HL-60 (cell line): Measurements from ENCODE around the gene EFHB.

Experiments
- DNase-seq, 2 experiments: peaks; one replicate each; pipeline ENCODE4 v3.0.0-alpha.2; 2010 to 2020; ENCODE audit warnings: low read depth in 1 of 2, low spot score in 1 of 2
- H3K27ac ChIP-seq: fragments of 250-450 bp; sonication (Bioruptor Pico); replicated peaks from 2 replicates; pipeline ENCODE4 v1.5.1; 2020; ENCODE audit warnings: mild to moderate bottlenecking, moderate library complexity
- H3K27me3 ChIP-seq: fragments of 250-450 bp; sonication (Bioruptor Pico); 2 replicates; pipeline ENCODE4 v1.5.1; 2021; ENCODE audit warnings: mild to moderate bottlenecking, moderate library complexity; ENCODE audit not compliant: insufficient read depth, poor library complexity, severe bottlenecking
- H3K4me3 ChIP-seq: replicated peaks from 2 replicates; pipeline ENCODE4 v1.5.1; 2011; ENCODE audit warnings: mild to moderate bottlenecking, control low read depth, low read length; ENCODE audit not compliant: insufficient read depth
- GABPA ChIP-seq: IDR thresholded peaks from 2 replicates; pipeline ENCODE4 v1.6.1; 2012; ENCODE audit warnings: low read depth
- POLR2AphosphoS5 ChIP-seq: IDR thresholded peaks from 2 replicates; pipeline ENCODE4 v1.6.1; 2012; ENCODE audit warnings: low read depth
- SPI1 ChIP-seq: IDR thresholded peaks from 2 replicates; pipeline ENCODE4 v1.6.1; 2012; ENCODE audit warnings: low read depth, mild to moderate bottlenecking, borderline replicate concordance
- long read RNA-seq: library from polyadenylated mRNA; unstranded; transcript quantifications from one replicate; pipeline ENCODE4 v2.0.0, GENCODE V29; 2020
- TF ChIP-seq, protein P1 (sequence below): IDR thresholded peaks from 2 replicates; pipeline ENCODE4 v1.6.1; 2012; ENCODE audit warnings: low read depth; ENCODE audit not compliant: insufficient replicate concordance
- TF ChIP-seq, protein P2 (sequence below): IDR thresholded peaks from one replicate; pipeline ENCODE4 v1.5.1; 2011; ENCODE audit warnings: low read length, control low read depth, inconsistent platforms; ENCODE audit not compliant: insufficient read depth

Gene EFHB, protein sequence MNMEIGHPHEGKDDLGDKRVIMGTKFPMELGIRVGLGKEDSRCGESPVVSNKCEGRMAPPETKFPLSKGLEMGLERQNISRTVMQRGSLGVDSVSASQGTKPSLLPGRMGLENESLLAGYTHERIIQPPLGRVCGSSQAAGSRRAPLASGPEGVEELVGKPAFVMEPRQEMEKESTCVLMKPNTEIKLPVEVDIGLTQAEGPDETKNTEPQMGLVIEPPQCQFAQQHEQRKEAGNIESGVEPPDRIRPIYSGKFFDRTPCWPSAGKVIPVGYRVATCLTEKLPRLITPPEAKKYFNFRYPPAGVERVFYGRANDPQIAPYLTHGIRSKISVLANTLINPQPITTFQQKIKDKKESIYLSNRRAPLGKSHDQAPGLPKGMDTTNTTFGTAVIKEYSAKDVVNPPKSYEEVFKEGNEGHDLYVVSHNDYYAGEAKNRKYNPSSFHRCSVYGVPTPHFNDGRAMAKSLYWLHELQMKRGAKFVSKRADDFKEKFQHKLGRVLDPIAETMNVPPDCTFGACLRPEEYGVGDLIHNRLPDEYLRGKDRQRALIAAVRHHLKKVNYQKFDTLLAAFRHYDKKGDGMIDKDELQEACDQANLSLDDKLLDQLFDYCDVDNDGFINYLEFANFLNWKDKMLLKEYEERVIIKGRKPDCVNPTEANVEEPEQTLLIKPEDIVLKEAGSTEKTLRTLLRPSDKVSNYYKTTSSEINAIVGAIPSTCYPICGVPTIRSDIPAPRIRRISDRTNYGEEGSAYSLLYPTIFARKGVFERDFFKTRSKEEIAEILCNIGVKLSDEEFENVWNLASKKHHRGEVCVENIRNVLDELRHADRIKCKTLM
- long read RNA-seq, partial matches to known transcripts = 0 of 2 reads
- long read RNA-seq, other reads (novel, unspliced or antisense) = 2 of 2 reads

DNA sequence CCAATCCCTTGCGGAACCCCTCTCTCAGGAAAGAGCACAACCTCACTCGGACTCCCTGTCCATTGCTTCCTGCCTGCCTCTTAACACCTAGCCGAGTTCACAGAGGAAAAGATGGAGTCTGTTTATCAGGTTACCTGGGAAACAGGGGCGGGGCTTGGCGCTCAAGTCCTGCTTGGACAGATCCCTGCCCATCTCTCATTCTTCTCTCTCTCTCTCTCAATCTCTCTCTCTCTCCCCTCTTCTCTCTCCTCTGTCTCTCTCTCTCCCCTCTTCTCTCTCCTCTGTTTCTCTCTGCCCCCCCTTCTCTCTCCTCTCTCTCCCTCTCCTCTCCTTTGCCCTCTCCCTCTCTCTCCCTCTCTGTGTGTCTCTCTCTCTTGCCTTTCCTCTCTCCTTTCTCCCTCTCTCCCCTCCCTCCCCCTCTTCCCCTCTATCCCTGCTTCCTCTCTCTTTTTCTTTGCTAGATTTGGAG lies at the start of gene EFHB:
Gene EFHB, minus strand, starts transcription at position 120 of the 469 bp plus-strand sequence. CDS start 199 bp downstream, outside the sequence.
- H3K27ac ChIP-seq = no peak within 1 kb of the TSS
- no peak for DNase-seq
- TF ChIP-seq, protein P1, sequence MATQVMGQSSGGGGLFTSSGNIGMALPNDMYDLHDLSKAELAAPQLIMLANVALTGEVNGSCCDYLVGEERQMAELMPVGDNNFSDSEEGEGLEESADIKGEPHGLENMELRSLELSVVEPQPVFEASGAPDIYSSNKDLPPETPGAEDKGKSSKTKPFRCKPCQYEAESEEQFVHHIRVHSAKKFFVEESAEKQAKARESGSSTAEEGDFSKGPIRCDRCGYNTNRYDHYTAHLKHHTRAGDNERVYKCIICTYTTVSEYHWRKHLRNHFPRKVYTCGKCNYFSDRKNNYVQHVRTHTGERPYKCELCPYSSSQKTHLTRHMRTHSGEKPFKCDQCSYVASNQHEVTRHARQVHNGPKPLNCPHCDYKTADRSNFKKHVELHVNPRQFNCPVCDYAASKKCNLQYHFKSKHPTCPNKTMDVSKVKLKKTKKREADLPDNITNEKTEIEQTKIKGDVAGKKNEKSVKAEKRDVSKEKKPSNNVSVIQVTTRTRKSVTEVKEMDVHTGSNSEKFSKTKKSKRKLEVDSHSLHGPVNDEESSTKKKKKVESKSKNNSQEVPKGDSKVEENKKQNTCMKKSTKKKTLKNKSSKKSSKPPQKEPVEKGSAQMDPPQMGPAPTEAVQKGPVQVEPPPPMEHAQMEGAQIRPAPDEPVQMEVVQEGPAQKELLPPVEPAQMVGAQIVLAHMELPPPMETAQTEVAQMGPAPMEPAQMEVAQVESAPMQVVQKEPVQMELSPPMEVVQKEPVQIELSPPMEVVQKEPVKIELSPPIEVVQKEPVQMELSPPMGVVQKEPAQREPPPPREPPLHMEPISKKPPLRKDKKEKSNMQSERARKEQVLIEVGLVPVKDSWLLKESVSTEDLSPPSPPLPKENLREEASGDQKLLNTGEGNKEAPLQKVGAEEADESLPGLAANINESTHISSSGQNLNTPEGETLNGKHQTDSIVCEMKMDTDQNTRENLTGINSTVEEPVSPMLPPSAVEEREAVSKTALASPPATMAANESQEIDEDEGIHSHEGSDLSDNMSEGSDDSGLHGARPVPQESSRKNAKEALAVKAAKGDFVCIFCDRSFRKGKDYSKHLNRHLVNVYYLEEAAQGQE = no peak
- TF ChIP-seq SPI1 (no peak), GABPA (no peak), POLR2AphosphoS5 (no peak)
- TF ChIP-seq, protein P2, sequence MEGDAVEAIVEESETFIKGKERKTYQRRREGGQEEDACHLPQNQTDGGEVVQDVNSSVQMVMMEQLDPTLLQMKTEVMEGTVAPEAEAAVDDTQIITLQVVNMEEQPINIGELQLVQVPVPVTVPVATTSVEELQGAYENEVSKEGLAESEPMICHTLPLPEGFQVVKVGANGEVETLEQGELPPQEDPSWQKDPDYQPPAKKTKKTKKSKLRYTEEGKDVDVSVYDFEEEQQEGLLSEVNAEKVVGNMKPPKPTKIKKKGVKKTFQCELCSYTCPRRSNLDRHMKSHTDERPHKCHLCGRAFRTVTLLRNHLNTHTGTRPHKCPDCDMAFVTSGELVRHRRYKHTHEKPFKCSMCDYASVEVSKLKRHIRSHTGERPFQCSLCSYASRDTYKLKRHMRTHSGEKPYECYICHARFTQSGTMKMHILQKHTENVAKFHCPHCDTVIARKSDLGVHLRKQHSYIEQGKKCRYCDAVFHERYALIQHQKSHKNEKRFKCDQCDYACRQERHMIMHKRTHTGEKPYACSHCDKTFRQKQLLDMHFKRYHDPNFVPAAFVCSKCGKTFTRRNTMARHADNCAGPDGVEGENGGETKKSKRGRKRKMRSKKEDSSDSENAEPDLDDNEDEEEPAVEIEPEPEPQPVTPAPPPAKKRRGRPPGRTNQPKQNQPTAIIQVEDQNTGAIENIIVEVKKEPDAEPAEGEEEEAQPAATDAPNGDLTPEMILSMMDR = no peak
- no peak within 1 kb of the TSS for H3K4me3 ChIP-seq
- H3K27me3 ChIP-seq = no peaks in the 10 kb centered on the region

- Histone ChIP-seq H3K4me3 (no peak overlapping the region), H3K27me3 (no peaks in the 10 kb centered on the region), H3K27ac (no peak overlapping the region)
- TF ChIP-seq GABPA (no peak), POLR2AphosphoS5 (no peak), SPI1 (no peak)
- TF ChIP-seq, protein P1 = no peak
- TF ChIP-seq, protein P2 = no peak
- DNase-seq = no peak
These were observed 38.0 kb upstream of the EFHB start for GRCh38 chr3:19972054-19972453.

DNA sequence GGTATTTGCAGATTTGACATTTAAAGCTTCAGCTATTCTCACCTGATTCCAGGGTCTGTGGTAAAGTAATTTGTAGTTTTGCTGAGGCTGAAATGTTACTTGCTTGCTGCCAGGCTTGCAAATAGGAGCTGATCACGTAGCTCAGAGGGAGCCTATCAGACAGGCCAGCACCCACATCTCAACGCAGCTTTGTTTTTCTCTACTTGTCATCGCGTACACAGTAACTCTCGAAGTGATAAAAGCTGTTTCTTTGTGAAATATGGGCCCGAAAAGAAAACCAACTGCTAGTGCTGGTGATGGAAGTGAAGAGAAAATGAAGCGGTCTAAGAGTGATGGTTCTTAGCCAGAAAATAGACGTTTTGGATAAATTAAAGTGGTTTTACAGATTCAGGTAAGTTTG lies 36.3 kb upstream of the EFHB start:
- no peak overlapping the region for H3K27ac ChIP-seq
- no peaks in the 10 kb centered on the region for H3K27me3 ChIP-seq
- DNase-seq = no peak
- TF ChIP-seq, protein P1 = no peak
- TF ChIP-seq GABPA (no peak), SPI1 (no peak), POLR2AphosphoS5 (no peak)
- TF ChIP-seq, protein P2 = no peak
- no peak overlapping the region for H3K4me3 ChIP-seq
